ENCODE results near the gene LHX1. TPM values are rescaled to one million over a fixed set of nuclear protein-coding genes. Genes with fewer than 3 reads are reported as not detected.
A peak's percentile ranks its signal among the peaks of the same experiment; 100 is the strongest.

Gene LHX1
- polyA plus RNA-seq, 1 donor (not counting 4 experiments of a cell fraction or from before 2014, with no cell fraction given): 0.35 TPM

DNA sequence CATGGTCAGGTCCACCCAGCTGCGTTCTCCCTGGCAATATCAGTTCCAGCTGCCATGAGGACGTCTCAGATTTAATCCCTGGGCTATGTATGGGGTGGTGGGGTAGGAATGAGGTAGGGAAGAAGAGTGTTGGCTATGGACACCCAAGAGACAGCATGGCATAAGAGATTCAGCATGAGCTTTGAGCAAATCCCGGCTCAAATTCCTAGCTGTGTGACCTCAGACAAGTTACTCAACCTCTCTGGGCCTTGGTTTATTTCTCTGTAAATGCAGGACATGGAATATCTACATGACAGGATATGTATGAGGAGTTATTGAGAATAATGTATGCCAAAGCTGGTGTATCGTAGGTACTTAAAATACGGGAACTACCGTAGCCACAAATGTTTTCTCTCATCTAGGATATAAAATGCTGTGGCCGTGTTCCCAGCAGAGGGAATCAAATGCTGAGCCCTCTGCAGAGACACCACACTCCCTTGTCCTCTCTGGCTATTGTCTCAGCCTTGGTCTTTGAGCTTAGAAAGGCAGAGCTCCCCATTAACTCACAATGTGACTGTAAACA is 17.8 kb upstream of the LHX1 start:
- Histone ChIP-seq H3K4me2 (ENCODE audit: control insufficient read depth, extremely low read depth, insufficient read depth, low read depth, low read length) (no peak overlapping the region), H3K27me3 (ENCODE audit: control insufficient read depth, extremely low read depth, insufficient read depth, low read length) (no peaks in the 10 kb centered on the region), H3K36me3 (ENCODE audit: control insufficient read depth in 2 of 2, extremely low read depth in 1 of 2, insufficient read depth in 2 of 2, low read length in 2 of 2) (no peaks in the 10 kb centered on the region), H3K4me3 (ENCODE audit: control insufficient read depth in 2 of 3, extremely low read depth in 1 of 3, insufficient read depth in 2 of 3, low read depth in 1 of 3, low read length in 3 of 3) (no peak overlapping the region), H3K9me1 (ENCODE audit: control insufficient read depth, extremely low read depth, insufficient read depth, low read length) (no peaks in the 10 kb centered on the region), H3K9ac (ENCODE audit: control insufficient read depth, extremely low read depth, insufficient read depth, low read length) (no peak overlapping the region), H3K27ac (ENCODE audit: control insufficient read depth, insufficient read depth, low read length) (no peak overlapping the region), H3K9me3 (ENCODE audit: control insufficient read depth, low read depth, low read length) (no peaks in the 10 kb centered on the region), H4K20me1 (ENCODE audit: control insufficient read depth, extremely low read depth, insufficient read depth, low read length) (no peaks in the 10 kb centered on the region), H2AFZ (ENCODE audit: control insufficient read depth, low read length) (no peak overlapping the region), H3K79me2 (ENCODE audit: control insufficient read depth, insufficient read depth, low read length) (no peaks in the 10 kb centered on the region), H3K4me1 (ENCODE audit: control insufficient read depth, extremely low read depth, insufficient read depth, low read length) (peaks cover 52% of the 10 kb centered on the region)
- DNase-seq (ENCODE audit: low read depth, low spot score) (no peak), FAIRE-seq (no peak)
- dilution Hi-C loops (cut with MboI; ENCODE audit: extremely low pct_ligation_motif_present, low sequenced_read_pairs): no loop called here
- TF ChIP-seq, protein P1, sequence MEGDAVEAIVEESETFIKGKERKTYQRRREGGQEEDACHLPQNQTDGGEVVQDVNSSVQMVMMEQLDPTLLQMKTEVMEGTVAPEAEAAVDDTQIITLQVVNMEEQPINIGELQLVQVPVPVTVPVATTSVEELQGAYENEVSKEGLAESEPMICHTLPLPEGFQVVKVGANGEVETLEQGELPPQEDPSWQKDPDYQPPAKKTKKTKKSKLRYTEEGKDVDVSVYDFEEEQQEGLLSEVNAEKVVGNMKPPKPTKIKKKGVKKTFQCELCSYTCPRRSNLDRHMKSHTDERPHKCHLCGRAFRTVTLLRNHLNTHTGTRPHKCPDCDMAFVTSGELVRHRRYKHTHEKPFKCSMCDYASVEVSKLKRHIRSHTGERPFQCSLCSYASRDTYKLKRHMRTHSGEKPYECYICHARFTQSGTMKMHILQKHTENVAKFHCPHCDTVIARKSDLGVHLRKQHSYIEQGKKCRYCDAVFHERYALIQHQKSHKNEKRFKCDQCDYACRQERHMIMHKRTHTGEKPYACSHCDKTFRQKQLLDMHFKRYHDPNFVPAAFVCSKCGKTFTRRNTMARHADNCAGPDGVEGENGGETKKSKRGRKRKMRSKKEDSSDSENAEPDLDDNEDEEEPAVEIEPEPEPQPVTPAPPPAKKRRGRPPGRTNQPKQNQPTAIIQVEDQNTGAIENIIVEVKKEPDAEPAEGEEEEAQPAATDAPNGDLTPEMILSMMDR (optimal IDR thresholded peaks at IDR 0.05 in 1 of 3, IDR thresholded peaks at IDR 0.05 in 1 of 3, conservative IDR thresholded peaks at IDR 0.05 in 1 of 3; ENCODE audit: extremely low read depth in 1 of 3, insufficient read depth in 2 of 3, low read length in 3 of 3): no peak
- no peak for TF ChIP-seq EZH2 (IDR thresholded peaks at IDR 0.05; ENCODE audit: low read length)

DNA sequence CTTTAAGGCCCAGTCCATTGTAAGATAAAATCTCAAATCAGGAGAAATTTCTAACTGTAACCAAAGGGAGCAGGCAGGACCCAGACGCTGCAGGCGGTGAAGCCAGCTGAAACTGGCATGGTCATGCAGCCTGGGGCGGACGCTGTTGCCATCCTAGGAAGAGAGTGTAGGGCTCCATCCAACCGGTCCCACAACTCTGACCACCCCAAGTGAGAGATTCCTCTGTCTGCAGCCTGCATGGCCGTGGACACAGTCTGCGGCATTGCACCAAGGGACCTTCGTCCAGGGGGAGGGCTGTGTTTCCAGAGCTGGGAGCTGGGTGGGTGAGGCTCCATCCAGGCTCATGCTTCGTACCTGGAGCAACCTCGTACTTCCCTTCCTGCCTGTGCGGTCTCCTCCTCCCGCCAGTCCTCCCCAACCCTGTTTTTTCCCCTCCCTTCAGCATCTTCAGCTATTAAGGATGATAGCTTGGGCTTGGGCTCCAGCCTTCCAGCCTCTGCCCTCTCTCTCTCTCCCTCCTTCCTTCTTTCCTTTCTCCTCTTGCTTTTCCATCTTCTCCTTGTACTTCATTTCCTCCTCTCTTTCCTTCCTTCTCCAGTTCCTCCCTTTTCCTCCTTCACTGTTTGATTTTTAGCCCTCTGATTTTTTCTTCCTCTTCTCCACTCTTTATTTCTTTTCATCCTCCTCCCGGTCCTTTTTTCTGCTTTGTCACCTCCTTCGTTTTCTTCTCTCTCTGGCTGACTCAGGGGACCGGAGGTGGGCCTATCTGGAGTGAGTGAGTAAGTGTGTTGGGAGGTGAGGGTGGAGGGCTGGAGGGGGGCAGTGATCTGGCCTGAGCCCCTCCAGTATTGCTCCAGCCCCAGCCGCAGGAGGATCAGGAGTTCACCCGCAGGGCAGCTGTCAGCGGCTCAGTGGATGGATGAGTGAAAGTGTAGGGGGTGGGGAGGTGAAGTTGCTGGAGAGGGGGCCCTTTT is 17.0 kb upstream of the LHX1 start:
- peak overlapping the region; percentile 58 for H2AFZ ChIP-seq (ENCODE audit: control insufficient read depth, low read length)
- H3K4me3 ChIP-seq (ENCODE audit: control insufficient read depth in 2 of 3, extremely low read depth in 1 of 3, insufficient read depth in 2 of 3, low read depth in 1 of 3, low read length in 3 of 3): peak overlapping the region in 2 of 3 experiments; percentile 8 to 55
- FAIRE-seq (no peak), DNase-seq (ENCODE audit: low read depth, low spot score) (no peak)
- no peaks in the 10 kb centered on the region for H4K20me1 ChIP-seq (ENCODE audit: control insufficient read depth, extremely low read depth, insufficient read depth, low read length)
- no peaks in the 10 kb centered on the region for H3K27me3 ChIP-seq (ENCODE audit: control insufficient read depth, extremely low read depth, insufficient read depth, low read length)
- TF ChIP-seq EZH2 (IDR thresholded peaks at IDR 0.05; ENCODE audit: low read length): no peak
- TF ChIP-seq, protein P1 (optimal IDR thresholded peaks at IDR 0.05 in 1 of 3, IDR thresholded peaks at IDR 0.05 in 1 of 3, conservative IDR thresholded peaks at IDR 0.05 in 1 of 3; ENCODE audit: extremely low read depth in 1 of 3, insufficient read depth in 2 of 3, low read length in 3 of 3): no peak
- H3K4me1 ChIP-seq (ENCODE audit: control insufficient read depth, extremely low read depth, insufficient read depth, low read length): peaks cover 52% of the 10 kb centered on the region
- no peaks in the 10 kb centered on the region for H3K36me3 ChIP-seq (ENCODE audit: control insufficient read depth in 2 of 2, extremely low read depth in 1 of 2, insufficient read depth in 2 of 2, low read length in 2 of 2)
- dilution Hi-C loops (cut with MboI; ENCODE audit: extremely low pct_ligation_motif_present, low sequenced_read_pairs): no loop called here
- no peaks in the 10 kb centered on the region for H3K79me2 ChIP-seq (ENCODE audit: control insufficient read depth, insufficient read depth, low read length)
- peak overlapping the region; percentile 80 for H3K9ac ChIP-seq (ENCODE audit: control insufficient read depth, extremely low read depth, insufficient read depth, low read length)
- H3K9me1 ChIP-seq (ENCODE audit: control insufficient read depth, extremely low read depth, insufficient read depth, low read length): no peaks in the 10 kb centered on the region
- peak overlapping the region; percentile 69 for H3K4me2 ChIP-seq (ENCODE audit: control insufficient read depth, extremely low read depth, insufficient read depth, low read depth, low read length)
- peak overlapping the region; percentile 97 for H3K27ac ChIP-seq (ENCODE audit: control insufficient read depth, insufficient read depth, low read length)
- H3K9me3 ChIP-seq (ENCODE audit: control insufficient read depth, low read depth, low read length): no peaks in the 10 kb centered on the region
